Activated CD4-positive, CD25-positive, alpha-beta regulatory T cell treated with anti-CD3 and anti-CD28 coated beads, Interleukin-2, amount 50 U/mL, for 72 hours (primary cell): ENCODE measurements around the gene PARD3B.

ENCODE experiments used
- DNase-seq: peaks from one replicate; pipeline ENCODE4 v3.0.0; 2021

Gene PARD3B

GRCh38 chr2:204775766-204776165 is 230.5 kb downstream of the PARD3B start:
- DNase-seq, result no peak

DNA sequence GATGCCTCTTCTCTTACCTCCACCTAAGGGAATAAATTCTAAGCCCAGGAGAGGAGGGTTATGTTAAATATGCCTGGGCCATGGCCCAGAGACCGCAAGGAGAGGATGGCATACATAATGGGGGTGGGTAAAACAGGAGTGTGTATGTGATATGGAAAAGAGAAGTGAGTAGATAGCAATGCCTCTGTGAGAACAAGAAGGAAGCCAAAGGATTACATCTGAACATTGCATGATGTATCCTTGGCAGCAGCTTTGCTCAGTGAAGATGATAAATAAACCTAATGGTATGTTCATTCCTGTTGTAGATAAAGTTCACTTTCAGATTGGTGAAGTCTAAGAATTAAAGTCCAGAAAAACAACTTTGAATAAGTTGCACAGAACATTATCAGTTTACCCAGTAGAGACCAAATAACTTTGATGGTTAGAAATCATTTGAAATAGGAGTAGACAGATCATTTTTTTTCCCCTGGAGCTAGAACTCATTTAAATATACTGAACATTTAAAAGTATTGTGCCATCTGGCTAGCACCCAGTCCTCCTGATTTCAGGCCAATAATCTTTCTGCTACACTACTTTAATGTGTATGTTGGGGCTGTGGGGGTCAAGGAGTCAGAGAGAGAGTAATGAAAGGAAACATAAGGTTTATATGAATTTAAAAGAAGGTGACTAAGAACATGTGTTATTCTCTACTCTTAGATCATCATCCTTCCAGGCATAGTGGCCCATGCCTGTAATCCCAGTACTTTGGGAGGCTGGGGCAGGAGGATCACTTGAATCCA is 231.7 kb downstream of the PARD3B start:
- DNase-seq, result no peak

DNA sequence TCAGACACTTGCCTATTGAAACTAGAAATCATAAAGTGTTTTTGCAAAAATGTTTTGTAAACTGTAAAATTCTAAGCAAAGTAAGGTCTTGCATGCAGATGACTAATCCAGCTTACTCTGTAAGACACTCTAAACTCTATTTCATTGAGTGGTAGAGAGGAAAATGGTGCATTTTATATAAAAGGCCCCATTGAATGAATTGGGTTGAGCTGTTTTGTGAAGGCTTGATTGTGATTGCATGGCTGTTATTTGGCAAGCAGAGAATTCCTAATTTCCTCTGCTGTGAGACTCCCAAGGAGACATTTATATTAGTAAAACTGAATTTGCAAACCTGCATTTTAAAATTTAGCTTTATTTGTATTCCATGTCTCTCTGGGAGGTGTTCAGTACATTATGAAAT is 234.5 kb downstream of the PARD3B start:
- DNase-seq, result no peak

DNA sequence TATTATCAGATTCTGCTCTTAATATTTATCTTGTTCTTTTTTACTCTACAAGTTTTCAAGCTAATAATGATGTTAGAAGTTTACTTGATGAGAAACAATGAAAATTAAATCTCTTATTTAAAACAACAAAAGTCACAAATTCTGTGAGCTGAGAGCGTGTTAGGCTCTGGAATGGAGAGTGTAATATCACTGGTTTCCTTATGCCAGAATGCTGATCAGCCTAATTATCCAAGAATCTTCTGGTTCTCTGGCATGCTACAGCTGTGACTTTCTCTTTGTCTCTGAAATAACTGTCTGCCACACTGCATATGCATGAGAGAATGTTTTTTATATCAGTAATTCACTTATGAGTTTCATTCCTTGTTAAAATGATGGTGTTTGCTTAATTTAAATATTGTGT is 236.7 kb downstream of the PARD3B start:
- no peak for DNase-seq

DNA sequence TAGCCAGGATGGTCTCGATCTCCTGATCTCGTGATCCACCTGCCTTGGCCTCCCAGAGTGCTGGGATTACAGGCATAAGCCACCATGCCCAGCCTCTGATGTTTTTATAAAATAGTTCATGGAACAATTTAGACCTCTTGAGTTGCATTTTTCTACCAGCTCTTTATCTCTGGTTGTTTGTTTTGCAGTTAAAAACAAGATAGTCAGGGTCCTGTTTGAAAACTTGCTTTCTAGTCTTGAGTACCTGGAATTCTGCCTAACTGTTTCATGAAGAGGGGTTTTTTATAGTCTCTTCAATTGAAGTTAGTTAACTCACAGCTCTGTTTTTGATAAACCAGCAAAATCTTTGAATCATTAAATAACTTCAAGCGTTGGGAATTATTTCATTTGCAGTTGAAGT is 244.8 kb downstream of the PARD3B start:
- no peak for DNase-seq

DNA sequence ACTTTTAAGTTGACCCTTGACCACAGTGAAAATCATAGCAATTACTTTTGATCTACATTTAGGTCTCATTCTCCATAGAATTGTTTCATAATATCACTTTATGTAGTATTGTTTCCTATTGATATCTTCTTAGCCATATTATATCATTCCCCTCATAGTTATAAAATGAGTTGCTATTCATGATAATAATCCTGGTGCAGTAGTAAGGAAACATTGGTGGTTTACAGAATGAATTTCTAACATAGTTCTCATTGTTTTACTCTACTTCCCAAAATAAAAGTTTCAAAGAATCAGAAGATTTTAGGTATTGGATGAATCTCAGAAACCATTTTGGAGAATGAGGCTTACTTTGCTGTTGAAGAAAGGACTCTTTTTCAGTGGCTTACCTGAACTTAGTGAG is 246.0 kb downstream of the PARD3B start:
- DNase-seq, result no peak

GRCh38 chr2:204794624-204795023 is 249.3 kb downstream of the PARD3B start:
- DNase-seq, result no peak

- no peak for DNase-seq
Measured at GRCh38 chr2:204795156-204795555, 249.9 kb downstream of the PARD3B start.

DNA sequence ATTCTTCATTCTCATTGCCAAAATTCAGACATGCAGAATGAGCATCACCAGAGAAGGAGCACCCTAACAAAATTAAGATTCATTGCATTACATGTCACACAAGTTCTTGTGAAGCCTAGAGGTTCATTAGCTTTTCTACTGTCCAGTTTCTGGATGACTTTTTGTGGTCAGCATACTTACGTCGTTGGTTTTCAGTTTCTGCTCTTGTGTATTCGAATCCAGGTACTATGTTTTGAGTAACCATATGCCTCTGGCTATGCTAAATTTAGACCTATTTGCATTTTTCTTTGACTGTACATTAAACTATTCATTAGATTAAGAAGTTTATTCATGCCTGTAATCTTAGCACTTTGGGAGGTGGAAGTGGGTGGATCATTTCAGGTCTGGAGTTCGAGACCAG is 251.3 kb downstream of the PARD3B start:
- no peak for DNase-seq

- no peak for DNase-seq
Measured at GRCh38 chr2:204799791-204800190, 254.5 kb downstream of the PARD3B start.

- DNase-seq, result no peak
Measured at GRCh38 chr2:204808494-204808893, 263.2 kb downstream of the PARD3B start.

DNA sequence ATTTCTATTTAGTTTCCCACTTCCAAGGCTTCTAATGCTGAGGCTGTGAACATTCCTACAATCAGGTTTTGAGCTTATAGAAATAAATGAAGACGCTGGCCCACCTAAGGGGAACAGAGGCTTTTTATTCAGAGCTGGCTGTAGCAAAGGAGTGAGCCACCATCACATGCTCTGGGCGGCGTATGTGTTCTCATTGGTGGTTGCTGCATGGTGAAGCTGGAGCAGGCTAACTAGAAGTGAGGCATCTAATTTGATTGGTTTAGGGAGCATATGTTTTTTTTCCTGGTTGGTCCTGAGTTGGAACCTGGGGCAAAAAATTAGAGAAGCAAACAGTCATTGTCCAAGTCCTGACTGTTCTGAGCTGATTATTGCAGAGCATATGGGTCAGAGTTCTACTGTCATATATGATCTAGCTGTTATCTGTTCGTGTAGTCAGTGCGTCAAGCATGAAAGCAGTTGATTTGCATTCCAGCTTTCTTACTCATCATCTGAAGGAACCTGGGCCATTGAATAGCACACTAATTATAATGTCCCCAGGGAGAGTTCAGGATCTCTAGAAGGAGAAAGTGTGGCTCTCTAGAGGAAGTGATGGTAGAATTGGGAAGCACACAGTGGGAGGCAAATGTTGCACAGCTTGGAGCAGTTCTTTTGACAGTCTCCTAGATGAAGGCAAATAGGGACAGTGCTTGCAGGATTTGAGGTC is 279.6 kb downstream of the PARD3B start:
- no peak for DNase-seq

- no peak for DNase-seq
Measured at GRCh38 chr2:204825681-204826080, 280.4 kb downstream of the PARD3B start.

DNA sequence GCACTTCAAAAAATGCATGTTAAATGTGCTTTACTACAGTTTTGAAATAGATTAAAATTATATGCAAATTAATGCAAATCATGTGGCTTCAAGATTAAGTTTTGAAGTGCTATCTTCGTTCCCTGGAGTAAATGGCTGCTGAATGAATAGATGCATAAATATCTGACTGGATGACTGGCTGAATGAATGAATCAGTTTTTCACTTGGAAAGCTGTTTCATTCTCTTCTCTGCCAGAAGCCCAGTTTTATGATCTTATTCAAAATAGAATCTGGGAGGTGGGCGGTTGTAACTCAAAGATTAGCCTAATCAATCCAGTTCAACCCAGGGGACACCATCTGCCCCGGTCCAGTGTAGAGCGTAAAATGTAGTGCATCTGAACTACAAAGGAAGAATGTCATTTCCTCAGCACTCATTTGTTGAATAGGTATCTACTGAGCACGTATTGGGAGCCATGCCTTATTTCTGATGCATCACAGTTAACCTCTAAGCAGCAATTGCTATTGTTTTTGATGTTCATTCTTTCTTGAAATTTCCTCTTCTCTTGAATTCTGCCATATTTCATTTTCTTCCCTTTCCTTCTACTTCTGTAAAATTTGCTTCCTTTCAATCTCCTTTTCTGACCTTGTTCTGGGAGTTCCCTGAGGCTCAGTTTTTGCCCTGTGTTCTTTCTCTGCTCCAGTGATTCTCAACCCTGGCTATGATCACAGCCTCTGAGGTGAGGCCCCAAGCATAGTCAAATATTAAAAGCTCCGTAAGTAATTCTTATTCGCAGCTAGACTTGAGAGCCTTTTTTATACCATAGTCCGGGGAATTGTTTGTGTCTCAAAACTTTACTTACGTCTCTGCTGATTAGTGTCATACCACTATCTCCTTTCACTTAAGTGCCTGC is 282.7 kb downstream of the PARD3B start:
- DNase-seq, result no peak

GRCh38 chr2:204834716-204835384 is 289.6 kb downstream of the PARD3B start:
- no peak for DNase-seq

- no peak for DNase-seq
Measured at GRCh38 chr2:204835786-204836185, 290.5 kb downstream of the PARD3B start.

- DNase-seq, result no peak
Measured at GRCh38 chr2:204840504-204840903, 295.2 kb downstream of the PARD3B start.

DNA sequence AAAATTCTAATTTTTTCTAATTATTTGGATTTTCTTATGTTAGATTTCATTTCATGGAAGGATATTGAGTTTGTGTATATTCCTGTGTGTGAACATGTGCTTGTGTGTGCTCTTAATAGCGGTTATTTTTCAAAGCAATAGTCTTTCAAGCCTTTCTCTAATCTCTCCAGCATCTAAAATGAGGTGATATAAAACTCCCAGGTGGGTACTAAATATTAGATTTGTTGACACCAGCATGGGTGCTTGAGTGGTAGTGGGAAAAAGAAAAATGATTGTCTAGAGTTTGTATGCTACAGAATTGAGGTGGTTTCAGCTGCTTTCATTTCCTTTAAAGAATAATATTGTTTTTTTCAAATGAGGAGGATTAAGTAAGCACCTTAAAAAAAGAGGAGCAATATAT is 296.8 kb downstream of the PARD3B start:
- no peak for DNase-seq

GRCh38 chr2:204842661-204843485 is 297.6 kb downstream of the PARD3B start:
- no peak for DNase-seq

- no peak for DNase-seq
Measured at GRCh38 chr2:204846471-204846870, 301.2 kb downstream of the PARD3B start.

- DNase-seq, result no peak
Measured at GRCh38 chr2:204849892-204850291, 304.6 kb downstream of the PARD3B start.

GRCh38 chr2:204850581-204850980 is 305.3 kb downstream of the PARD3B start:
- no peak for DNase-seq
